Gastroesophageal sphincter (tissue), 4 donors: ENCODE results near the gene STAP2. TPM values are rescaled to one million over a fixed set of nuclear protein-coding genes. Genes with fewer than 3 reads are reported as not detected.

Experiments used
- ATAC-seq: fragments of 150-250 bp; one replicate; pipeline ENCODE4 v1.9.1; 2016; ENCODE audit warnings: mild to moderate bottlenecking, moderate library complexity
- H3K27ac ChIP-seq, 4 donors: fragments of 200-600 bp; sonication (generic) in 3 of 4; 1 replicate in 3 of 4; 2 replicates in 1 of 4; pipeline ENCODE4 v1.5.1; 2016 to 2019
- H3K27me3 ChIP-seq: fragments of 200-600 bp; sonication (generic); one replicate; pipeline ENCODE4 v1.5.1; 2019
- H3K36me3 ChIP-seq, 2 donors: fragments of 200-600 bp; sonication (generic); one replicate each; pipeline ENCODE4 v1.5.1; 2019; ENCODE audit warnings: control low read depth in 1 of 2
- H3K4me1 ChIP-seq, 3 donors: fragments of 200-600 bp; sonication (generic); 1 replicate in 2 of 3; 2 replicates in 1 of 3; pipeline ENCODE4 v1.5.1; 2016 to 2019; ENCODE audit warnings: control low read depth in 2 of 3
- H3K4me3 ChIP-seq, 2 donors: fragments of 200-600 bp; sonication (generic); one replicate each; pipeline ENCODE4 v1.5.1; 2019; ENCODE audit warnings: mild to moderate bottlenecking in 1 of 2, moderate library complexity in 1 of 2
- H3K9me3 ChIP-seq, 3 donors: fragments of 200-600 bp; sonication (generic); one replicate each; pipeline ENCODE4 v1.5.1; 2017 to 2019; ENCODE audit warnings: control low read depth in 2 of 3
- CTCF ChIP-seq, 4 experiments: fragments of 200-600 bp in 2 of 4; fragments of 450-650 bp in 2 of 4; sonication (generic) in 1 of 4; IDR thresholded peaks; one replicate each; pipeline ENCODE4 v1.5.1; 2017 to 2019; ENCODE audit warnings: antibody characterized with exemption in 4 of 4, mild to moderate bottlenecking in 2 of 4, moderate library complexity in 2 of 4
- EP300 ChIP-seq: sonication (generic); formaldehyde crosslinking; IDR thresholded peaks from one replicate; pipeline ENCODE4 v1.6.1; 2017; ENCODE audit warnings: antibody characterized with exemption, mild to moderate bottlenecking
- POLR2A ChIP-seq, 2 donors: fragments of 450-650 bp; IDR thresholded peaks; one replicate each; pipeline ENCODE4 v1.6.1; 2017; ENCODE audit warnings: antibody characterized with exemption in 2 of 2, mild to moderate bottlenecking in 2 of 2, moderate library complexity in 1 of 2
- POLR2AphosphoS5 ChIP-seq: sonication (generic); formaldehyde crosslinking; IDR thresholded peaks from one replicate; pipeline ENCODE4 v1.6.1; 2017; ENCODE audit warnings: antibody characterized with exemption
- WGBS, 2 donors: methylation state at CpG; one replicate each; pipeline ENCODE4 v1.1.5; 2018; ENCODE audit warnings: low coverage in 1 of 2; 5-methylcytosine and 5-hydroxymethylcytosine counted together
- total RNA-seq, 4 donors: library from RNA; depleted of rRNA; stranded (reverse); fragments of >200 nt; gene quantifications; one replicate each; pipeline ENCODE4 v1.1.0, GENCODE V29; 2016

STAP2 gene
- total RNA-seq, 4 donors from 2014 or later: 1.4 to 5.6 (median 4.9) TPM; not detected in 1

- WGBS, 2 donors: 68 to 80% methylated on average over 4 to 7 of the region's 8 CpGs
- Histone ChIP-seq H3K9me3 (no peaks in the 10 kb centered on the region), H3K27me3 (no peaks in the 10 kb centered on the region), H3K36me3 (no peaks in the 10 kb centered on the region), H3K4me1 (peaks cover 10 to 100% (median 93%) of the 10 kb centered on the region in 3 donors), H3K27ac (peak overlapping the region in 3 of 4 donors; percentile 87 to 91 (median 87)), H3K4me3 (no peak overlapping the region)
- TF ChIP-seq POLR2AphosphoS5 (no peak), EP300 (no peak), POLR2A (IDR thresholded peaks at IDR 0.05) (no peak), CTCF (IDR thresholded peaks at IDR 0.05) (no peak)
- no peak for ATAC-seq
Observed at GRCh38 chr19:4373013-4373367, 34.4 kb upstream of the STAP2 start.

GRCh38 chr19:4372165-4373012, 33.8 kb upstream of the STAP2 start:
- TF ChIP-seq CTCF (IDR thresholded peaks at IDR 0.05) (no peak), EP300 (no peak), POLR2A (IDR thresholded peaks at IDR 0.05) (no peak), POLR2AphosphoS5 (no peak)
- H3K9me3 ChIP-seq: no peaks in the 10 kb centered on the region
- H3K4me3 ChIP-seq: no peak overlapping the region
- ATAC-seq: no peak
- H3K27ac ChIP-seq: peak overlapping the region in 3 of 4 donors; percentile 87 to 91 (median 87)
- 67 to 86% methylated on average over 4 to 6 of the region's 22 CpGs for WGBS, 2 donors
- H3K27me3 ChIP-seq: no peaks in the 10 kb centered on the region
- peaks cover 10 to 100% (median 97%) of the 10 kb centered on the region in 3 donors for H3K4me1 ChIP-seq
- peaks cover 0 to 3% of the 10 kb centered on the region in 2 donors for H3K36me3 ChIP-seq

GRCh38 chr19:4371247-4372164, 32.9 kb upstream of the STAP2 start:
- ATAC-seq: no peak
- H3K4me3 ChIP-seq: no peak overlapping the region
- no peak for TF ChIP-seq CTCF (IDR thresholded peaks at IDR 0.05)
- no peak for TF ChIP-seq POLR2AphosphoS5
- no peak for TF ChIP-seq EP300
- no peak for TF ChIP-seq POLR2A (IDR thresholded peaks at IDR 0.05)
- 66 to 75% methylated on average over 2 to 11 of the region's 31 CpGs for WGBS, 2 donors
- peaks cover 0 to 12% of the 10 kb centered on the region in 2 donors for H3K36me3 ChIP-seq
- no peaks in the 10 kb centered on the region for H3K27me3 ChIP-seq
- H3K27ac ChIP-seq: peak overlapping the region in 3 of 4 donors; percentile 87 to 91 (median 87)
- no peaks in the 10 kb centered on the region for H3K9me3 ChIP-seq
- H3K4me1 ChIP-seq: peaks cover 6 to 93% (median 88%) of the 10 kb centered on the region in 3 donors

GRCh38 chr19:4370418-4371041, 31.9 kb upstream of the STAP2 start:
- TF ChIP-seq POLR2A (IDR thresholded peaks at IDR 0.05) (no peak), CTCF (IDR thresholded peaks at IDR 0.05) (no peak), POLR2AphosphoS5 (no peak), EP300 (no peak)
- no peak overlapping the region for H3K4me3 ChIP-seq
- H3K4me1 ChIP-seq: peaks cover 3 to 84% (median 79%) of the 10 kb centered on the region in 3 donors
- no peak for ATAC-seq
- 78% methylated on average over 10 of the region's 15 CpGs; no CpG with 5 or more reads in 1 of the 2 donors for WGBS, 2 donors
- H3K9me3 ChIP-seq: no peaks in the 10 kb centered on the region
- H3K27me3 ChIP-seq: no peaks in the 10 kb centered on the region
- H3K27ac ChIP-seq: peak overlapping the region in 3 of 4 donors; percentile 72 to 87 (median 87)
- H3K36me3 ChIP-seq: peaks cover 0 to 22% of the 10 kb centered on the region in 2 donors
